Smooth muscle cell (in vitro differentiated cells): ENCODE measurements around the gene U2SURP. TPM values are rescaled to one million over a fixed set of nuclear protein-coding genes. Genes with fewer than 3 reads are reported as not detected.

Source experiments
- DNase-seq: peaks from one replicate; lab custom pipeline; 2025; ENCODE audit not compliant: unreplicated experiment; lab: John Stamatoyannopoulos, UW
- H2AFZ ChIP-seq: fragments of 200-600 bp; sonication (generic); 2 replicates; pipeline ENCODE4 v1.6.0; 2016; ENCODE audit warnings: antibody characterized with exemption, low read depth, mild to moderate bottlenecking
- H3F3A ChIP-seq: fragments of 200-600 bp; sonication (generic); 2 replicates; pipeline ENCODE4 v1.6.0; 2017; ENCODE audit warnings: antibody characterized with exemption, low read depth
- H3K27ac ChIP-seq: fragments of 200-600 bp; sonication (generic); 2 replicates; pipeline ENCODE4 v1.5.1; 2016; ENCODE audit warnings: low read depth, mild to moderate bottlenecking
- H3K27me3 ChIP-seq: fragments of 200-600 bp; sonication (generic); 2 replicates; pipeline ENCODE4 v1.6.1; 2016; ENCODE audit warnings: low read depth, mild to moderate bottlenecking
- H3K36me3 ChIP-seq: fragments of 200-600 bp; sonication (generic); 2 replicates; pipeline ENCODE4 v1.5.1; 2016; ENCODE audit warnings: low read depth
- H3K4me1 ChIP-seq: fragments of 200-600 bp; sonication (generic); 2 replicates; pipeline ENCODE4 v1.5.1; 2016; ENCODE audit warnings: low read depth
- H3K4me2 ChIP-seq: fragments of 200-600 bp; sonication (generic); 2 replicates; pipeline ENCODE4 v1.6.0; 2016; ENCODE audit warnings: mild to moderate bottlenecking
- H3K4me3 ChIP-seq: fragments of 200-600 bp; sonication (generic); 2 replicates; pipeline ENCODE4 v1.5.1; 2016; ENCODE audit warnings: mild to moderate bottlenecking
- H3K79me2 ChIP-seq: fragments of 200-600 bp; sonication (generic); 2 replicates; pipeline ENCODE4 v1.6.0; 2016; ENCODE audit warnings: low read depth, mild to moderate bottlenecking
- H3K9ac ChIP-seq: fragments of 200-600 bp; sonication (generic); 2 replicates; pipeline ENCODE4 v1.6.0; 2016; ENCODE audit warnings: low read depth
- H3K9me3 ChIP-seq: fragments of 200-600 bp; sonication (generic); replicated peaks from 2 replicates; pipeline ENCODE4 v1.5.1; 2016; ENCODE audit warnings: low read depth
- H4K20me1 ChIP-seq: fragments of 200-600 bp; sonication (generic); 2 replicates; pipeline ENCODE4 v1.6.0; 2016; ENCODE audit warnings: low read depth
- WGBS: methylation state at CpG from one replicate; pipeline ENCODE4 v1.1.7; 2016; ENCODE audit warnings: low lambda C conversion rate; 5-methylcytosine and 5-hydroxymethylcytosine counted together
- polyA plus RNA-seq: library from polyadenylated mRNA; unstranded; fragments of >200 nt; fragmentation: Nextera tagmentation; extraction: Ambion mirVana; gene quantifications from 2 replicates; pipeline ENCODE4 v1.2.1, GENCODE V29; 2016
- total RNA-seq: library from RNA; depleted of rRNA; stranded (reverse); fragments of >200 nt; gene quantifications from 2 replicates; pipeline ENCODE4 v1.2.3, GENCODE V29; 2014
- TF ChIP-seq, protein P1 (sequence below): fragments of 200-600 bp; sonication (generic); IDR thresholded peaks from 2 replicates; pipeline ENCODE4 v1.5.1; 2017; ENCODE audit warnings: borderline replicate concordance, mild to moderate bottlenecking, antibody characterized with exemption; ENCODE audit not compliant: insufficient read depth, poor library complexity, severe bottlenecking

Gene U2SURP
- total and polyA plus RNA-seq, 2 experiments from 2014 or later = 49.0 to 80.4 TPM

DNA sequence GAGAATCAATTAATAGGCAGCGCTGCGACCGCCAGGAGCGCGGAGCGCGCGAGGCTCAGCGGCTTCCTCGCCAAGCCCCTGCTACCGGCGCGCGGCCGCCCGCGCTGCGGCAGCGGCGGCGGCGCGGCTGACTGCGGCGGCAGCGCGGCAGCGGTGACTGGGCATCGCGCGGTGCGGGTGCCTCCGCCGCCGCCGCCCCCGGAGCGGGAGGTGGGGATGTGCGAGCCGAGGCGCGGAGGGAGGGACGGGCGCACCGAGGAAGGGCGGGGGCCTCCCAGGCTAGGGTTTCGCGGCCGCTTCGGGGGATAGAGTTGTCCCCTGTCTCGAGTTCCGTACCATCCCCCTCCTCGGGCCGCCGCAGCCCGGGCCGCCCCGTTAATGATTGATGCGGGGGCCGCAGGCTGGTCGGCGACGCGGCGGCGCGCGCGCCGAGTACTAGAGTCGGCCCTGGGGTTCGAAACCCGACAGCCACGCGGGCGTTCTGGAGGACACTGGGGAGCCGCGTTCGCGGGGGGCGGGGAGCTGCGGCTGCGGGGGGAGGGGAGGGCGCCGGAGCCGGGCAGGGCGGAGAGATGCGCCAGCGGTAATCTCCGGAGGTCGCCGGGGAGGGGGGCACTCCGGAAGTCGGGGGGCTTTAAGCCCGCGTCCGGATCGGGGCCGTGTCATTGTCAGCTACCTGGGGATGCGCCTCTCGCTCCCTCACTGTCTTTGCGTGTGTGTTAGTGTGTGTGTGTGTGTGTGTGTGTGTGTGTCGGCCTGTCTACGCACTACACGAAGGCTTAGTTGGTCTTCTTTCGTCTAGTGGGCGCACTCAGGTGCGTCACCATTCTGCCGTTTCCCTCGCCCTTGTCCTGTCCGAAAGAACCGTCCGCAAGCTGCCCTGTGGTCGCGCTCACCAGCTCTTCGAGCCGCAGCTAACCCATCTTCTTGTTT lies 37.6 kb upstream of the U2SURP start, which contains the start of gene PAQR9:
TSS of gene PAQR9 (minus strand) at position 159 of the 933 bp plus-strand sequence. CDS start 338 bp downstream, outside the sequence.
- H3K4me1 ChIP-seq = no peaks in the 10 kb centered on the region
- H3F3A ChIP-seq = no peaks in the 10 kb centered on the region
- H3K9me3 ChIP-seq = no peaks in the 10 kb centered on the region
- WGBS = 3% methylated on average over 82 of the region's 117 CpGs
- H3K4me2 ChIP-seq = peak within 1 kb of the TSS; percentile 93
- no peak for DNase-seq
- H4K20me1 ChIP-seq = no peaks in the 10 kb centered on the region
- H3K9ac ChIP-seq = peak within 1 kb of the TSS; percentile 53
- H3K36me3 ChIP-seq = no peaks in the 10 kb centered on the region
- H3K79me2 ChIP-seq = no peaks in the 10 kb centered on the region
- H3K27me3 ChIP-seq = peaks cover 51% of the 10 kb centered on the region
- H3K27ac ChIP-seq = no peak within 1 kb of the TSS
- H3K4me3 ChIP-seq = peak within 1 kb of the TSS; percentile 67
- peak within 1 kb of the TSS; percentile 87 for H2AFZ ChIP-seq
- TF ChIP-seq, protein P1, sequence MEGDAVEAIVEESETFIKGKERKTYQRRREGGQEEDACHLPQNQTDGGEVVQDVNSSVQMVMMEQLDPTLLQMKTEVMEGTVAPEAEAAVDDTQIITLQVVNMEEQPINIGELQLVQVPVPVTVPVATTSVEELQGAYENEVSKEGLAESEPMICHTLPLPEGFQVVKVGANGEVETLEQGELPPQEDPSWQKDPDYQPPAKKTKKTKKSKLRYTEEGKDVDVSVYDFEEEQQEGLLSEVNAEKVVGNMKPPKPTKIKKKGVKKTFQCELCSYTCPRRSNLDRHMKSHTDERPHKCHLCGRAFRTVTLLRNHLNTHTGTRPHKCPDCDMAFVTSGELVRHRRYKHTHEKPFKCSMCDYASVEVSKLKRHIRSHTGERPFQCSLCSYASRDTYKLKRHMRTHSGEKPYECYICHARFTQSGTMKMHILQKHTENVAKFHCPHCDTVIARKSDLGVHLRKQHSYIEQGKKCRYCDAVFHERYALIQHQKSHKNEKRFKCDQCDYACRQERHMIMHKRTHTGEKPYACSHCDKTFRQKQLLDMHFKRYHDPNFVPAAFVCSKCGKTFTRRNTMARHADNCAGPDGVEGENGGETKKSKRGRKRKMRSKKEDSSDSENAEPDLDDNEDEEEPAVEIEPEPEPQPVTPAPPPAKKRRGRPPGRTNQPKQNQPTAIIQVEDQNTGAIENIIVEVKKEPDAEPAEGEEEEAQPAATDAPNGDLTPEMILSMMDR = no peak

DNA sequence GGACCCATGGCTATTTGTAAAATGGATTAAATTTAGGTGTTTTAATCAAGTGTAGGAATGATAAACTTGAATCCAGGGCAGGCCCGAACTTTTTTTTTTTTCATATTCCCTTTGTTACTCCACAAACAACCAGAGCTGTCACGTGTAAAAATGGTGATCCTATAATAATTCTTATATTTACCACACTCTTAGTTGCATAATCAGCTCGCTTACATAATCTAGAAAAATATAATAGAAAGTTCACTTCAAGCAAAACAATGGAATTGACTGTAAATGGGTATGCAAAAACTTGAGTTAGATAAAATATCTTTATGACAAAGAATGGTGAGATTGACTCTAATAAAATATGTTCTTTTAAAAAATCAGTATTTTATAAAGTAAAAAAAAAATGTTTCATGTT lies 35.8 kb upstream of the U2SURP start:
- TF ChIP-seq, protein P1 = no peak
- Histone ChIP-seq H3K27ac (no peak overlapping the region), H3K79me2 (no peaks in the 10 kb centered on the region), H3F3A (no peaks in the 10 kb centered on the region), H3K9ac (no peak overlapping the region), H3K4me1 (no peaks in the 10 kb centered on the region), H4K20me1 (no peaks in the 10 kb centered on the region), H3K27me3 (peaks cover 45% of the 10 kb centered on the region), H3K9me3 (no peaks in the 10 kb centered on the region), H3K4me3 (no peak overlapping the region), H2AFZ (no peak overlapping the region), H3K36me3 (no peaks in the 10 kb centered on the region), H3K4me2 (no peak overlapping the region)
- WGBS = 98% methylated on average over 3 of the region's 3 CpGs
- no peak for DNase-seq

DNA sequence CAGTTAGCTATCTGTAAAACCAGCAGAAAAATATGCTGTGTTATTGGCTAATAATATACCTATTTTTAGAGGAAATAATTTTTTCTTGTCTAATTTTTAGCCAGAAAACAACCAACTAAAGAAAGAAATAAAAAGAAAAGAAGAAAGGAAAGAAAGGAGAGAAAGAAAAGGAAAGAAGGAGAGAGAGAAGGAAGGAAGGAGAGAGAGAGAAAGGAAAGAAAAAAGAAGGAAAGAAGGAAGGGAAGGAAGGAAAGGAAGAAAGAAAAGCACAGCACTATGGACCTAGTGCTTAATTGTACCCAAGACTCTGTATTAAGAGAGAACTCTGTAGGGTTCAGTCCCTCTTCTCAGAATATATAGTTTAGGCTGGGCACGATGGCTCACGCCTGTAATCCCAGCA lies 34.6 kb upstream of the U2SURP start:
- Histone ChIP-seq H4K20me1 (no peaks in the 10 kb centered on the region), H3K27me3 (peaks cover 36% of the 10 kb centered on the region), H3K9me3 (no peaks in the 10 kb centered on the region), H3K36me3 (no peaks in the 10 kb centered on the region), H3K79me2 (no peaks in the 10 kb centered on the region), H3K4me3 (no peak overlapping the region), H3K9ac (no peak overlapping the region), H3F3A (no peaks in the 10 kb centered on the region), H3K4me2 (no peak overlapping the region), H2AFZ (no peak overlapping the region), H3K4me1 (peaks cover 2% of the 10 kb centered on the region), H3K27ac (no peak overlapping the region)
- DNase-seq = no peak
- WGBS = 86% methylated on average over 2 of the region's 2 CpGs
- TF ChIP-seq, protein P1 = no peak
